RPMI7951 (cell line): ENCODE results near the gene FBXL19. TPM values are rescaled to one million over a fixed set of nuclear protein-coding genes. Genes with fewer than 3 reads are reported as not detected.
A peak's percentile ranks its signal among the peaks of the same experiment; 100 is the strongest.

ENCODE experiments used
- DNase-seq: peaks from one replicate; pipeline ENCODE4 v3.0.0-alpha.2; 2012; ENCODE audit warnings: low read depth
- total RNA-seq: library from RNA; depleted of rRNA; stranded (reverse); fragments of >200 nt; shearing (Covaris generic); gene quantifications from 2 replicates; pipeline ENCODE4 v1.2.3, GENCODE V29; 2014

Gene FBXL19
- total RNA-seq, 1 experiment from 2014 or later = 3.7 TPM

DNA sequence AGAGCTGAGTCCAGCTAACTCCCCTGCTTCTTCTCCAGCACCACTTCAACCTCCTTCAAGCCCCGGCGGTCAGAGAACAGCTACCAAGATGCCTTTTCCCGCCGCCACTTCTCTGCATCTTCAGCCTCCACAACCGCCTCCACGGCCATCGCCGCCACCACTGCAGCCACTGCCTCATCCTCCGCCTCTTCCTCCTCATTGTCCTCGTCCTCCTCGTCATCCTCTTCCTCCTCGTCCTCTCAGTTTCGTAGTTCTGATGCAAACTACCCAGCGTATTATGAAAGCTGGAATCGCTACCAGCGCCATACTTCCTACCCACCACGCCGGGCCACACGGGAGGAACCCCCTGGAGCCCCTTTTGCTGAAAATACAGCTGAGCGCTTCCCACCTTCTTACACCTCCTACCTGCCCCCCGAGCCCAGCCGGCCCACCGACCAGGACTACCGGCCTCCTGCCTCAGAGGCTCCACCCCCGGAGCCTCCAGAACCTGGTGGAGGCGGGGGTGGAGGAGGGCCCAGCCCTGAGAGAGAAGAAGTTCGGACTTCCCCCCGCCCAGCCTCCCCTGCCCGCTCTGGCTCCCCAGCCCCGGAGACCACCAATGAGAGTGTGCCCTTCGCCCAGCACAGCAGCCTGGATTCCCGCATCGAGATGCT, 41.3 kb downstream of the FBXL19 start:
- no peak for DNase-seq

GRCh38 chr16:30965436-30965835, 42.1 kb downstream of the FBXL19 start:
- DNase-seq = no peak

DNA sequence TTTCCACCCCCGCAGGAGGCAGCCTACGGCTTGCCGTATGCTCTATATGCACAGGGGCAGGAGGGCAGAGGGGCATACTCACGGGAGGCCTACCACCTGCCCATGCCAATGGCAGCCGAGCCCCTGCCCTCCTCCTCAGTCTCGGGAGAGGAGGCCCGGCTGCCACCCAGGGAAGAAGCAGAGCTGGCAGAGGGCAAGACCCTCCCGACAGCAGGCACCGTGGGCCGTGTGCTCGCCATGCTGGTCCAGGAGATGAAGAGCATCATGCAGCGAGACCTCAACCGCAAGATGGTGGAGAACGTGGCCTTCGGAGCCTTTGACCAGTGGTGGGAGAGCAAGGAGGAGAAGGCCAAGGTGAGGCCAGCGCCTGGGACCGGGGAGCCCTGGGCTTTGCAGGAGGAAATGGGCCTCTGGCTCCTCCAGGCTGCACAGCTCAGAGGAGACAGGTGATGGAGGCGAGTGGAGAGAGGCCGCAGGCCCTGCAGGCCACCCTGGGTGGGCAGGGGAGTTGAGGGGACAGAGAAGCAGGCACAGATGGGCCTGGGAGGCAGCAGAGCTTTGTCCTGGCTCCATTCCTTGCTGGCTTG, 42.8 kb downstream of the FBXL19 start:
- DNase-seq = no peak

DNA sequence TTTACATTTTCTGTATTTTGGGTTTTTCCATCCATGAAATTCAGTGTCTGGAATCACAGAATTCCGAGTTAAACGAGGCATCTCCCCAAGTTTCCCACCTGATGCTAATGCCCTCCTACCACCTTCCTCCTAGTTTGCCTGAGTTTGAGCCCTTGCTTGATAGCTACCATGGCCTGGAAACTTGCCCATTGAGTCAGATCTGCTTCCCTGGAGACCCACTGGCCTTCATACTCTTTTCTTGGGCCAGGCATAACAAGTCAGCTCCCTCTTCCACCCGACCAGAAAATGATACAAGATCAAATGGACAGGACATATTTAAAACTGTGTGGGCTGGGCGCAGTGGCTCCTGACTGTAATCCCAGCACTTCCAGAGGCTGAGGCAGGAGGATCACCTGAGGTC, 44.4 kb downstream of the FBXL19 start:
- DNase-seq = no peak

DNA sequence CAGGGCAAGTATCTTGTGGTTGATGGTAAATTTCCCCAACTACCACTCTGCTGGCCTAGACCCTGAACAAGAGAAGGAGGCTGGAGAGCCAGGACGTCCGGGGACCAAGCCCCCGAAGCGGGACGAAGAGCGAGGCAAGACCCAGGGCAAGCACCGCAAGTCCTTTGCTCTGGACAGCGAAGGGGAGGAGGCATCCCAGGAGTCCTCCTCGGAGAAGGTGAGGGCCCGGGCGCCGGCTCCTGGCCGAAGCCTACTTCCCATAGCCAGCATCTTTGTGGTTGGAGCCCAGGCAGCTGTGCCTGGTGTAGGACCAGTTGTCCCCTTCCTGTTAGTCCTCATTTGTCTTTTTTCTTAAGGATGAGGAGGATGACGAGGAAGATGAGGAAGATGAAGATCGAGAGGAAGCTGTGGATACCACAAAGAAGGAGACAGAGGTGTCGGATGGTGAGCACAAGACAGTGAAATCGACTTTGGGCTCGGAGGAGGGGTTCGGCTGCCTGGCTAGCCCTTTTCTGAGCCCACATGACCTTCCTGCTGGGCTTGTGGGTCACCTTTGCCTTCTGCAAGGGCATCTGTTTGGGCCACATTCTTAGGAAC, 46.0 kb downstream of the FBXL19 start:
- DNase-seq = no peak

DNA sequence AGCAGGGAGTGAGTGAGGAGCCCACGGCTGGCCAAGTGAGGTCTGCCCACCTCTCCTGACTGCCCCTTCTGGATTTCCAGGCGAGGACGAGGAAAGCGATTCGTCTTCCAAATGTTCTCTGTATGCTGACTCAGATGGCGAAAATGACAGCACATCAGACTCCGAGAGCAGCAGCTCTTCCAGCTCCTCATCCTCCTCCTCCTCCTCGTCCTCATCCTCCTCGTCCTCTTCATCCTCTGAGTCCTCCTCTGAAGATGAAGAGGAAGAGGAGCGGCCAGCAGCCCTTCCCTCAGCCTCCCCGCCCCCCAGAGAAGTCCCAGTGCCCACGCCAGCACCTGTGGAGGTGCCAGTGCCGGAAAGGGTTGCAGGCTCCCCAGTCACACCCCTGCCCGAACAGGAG, 47.9 kb downstream of the FBXL19 start:
- no peak for DNase-seq

- no peak for DNase-seq
Observed at GRCh38 chr16:30972872-30973271, 49.5 kb downstream of the FBXL19 start.

DNA sequence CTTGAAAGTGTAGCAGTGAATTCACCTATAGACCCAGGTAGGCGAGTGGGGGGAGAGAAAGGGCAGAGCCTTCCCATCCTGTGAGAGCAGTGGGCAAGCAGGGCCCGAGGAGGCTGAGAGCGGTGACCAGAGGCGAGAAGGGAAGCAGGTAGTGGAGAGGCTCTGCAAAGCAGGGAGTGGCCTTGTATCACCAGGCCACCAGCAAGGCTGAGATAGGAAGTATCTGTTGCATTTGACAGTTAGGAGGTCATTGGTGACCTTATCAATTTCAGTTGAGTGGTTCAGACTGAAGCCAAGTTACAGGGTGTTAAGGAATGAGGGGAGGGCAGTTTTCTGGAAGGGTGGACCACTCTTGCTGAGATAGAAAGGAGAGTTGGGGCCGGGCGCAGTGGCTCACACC, 51.0 kb downstream of the FBXL19 start:
- no peak for DNase-seq

- DNase-seq = no peak
Observed at GRCh38 chr16:30976486-30976885, 53.1 kb downstream of the FBXL19 start.

DNA sequence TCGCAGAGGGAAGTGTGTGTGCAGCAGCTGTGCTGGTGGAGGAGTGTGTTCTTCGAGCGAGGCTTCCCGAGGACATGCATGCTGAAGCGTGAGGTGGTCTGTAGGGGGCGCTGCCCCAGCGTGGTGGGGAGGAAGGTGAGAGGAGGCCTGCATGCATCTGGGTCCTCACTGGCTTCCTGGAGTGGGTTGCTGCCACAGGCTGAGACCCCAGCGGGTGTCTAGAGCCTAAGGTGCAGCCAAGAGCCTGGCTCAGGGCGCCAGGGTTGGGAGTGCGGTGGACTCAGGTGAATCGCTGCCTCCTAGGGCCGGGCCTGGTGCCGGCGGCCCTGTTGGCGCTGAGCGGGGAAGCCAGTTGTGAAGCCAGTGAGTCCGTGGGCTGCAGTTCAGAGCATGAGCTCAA, 54.1 kb downstream of the FBXL19 start:
- DNase-seq = no peak

- DNase-seq = no peak
Observed at GRCh38 chr16:30979170-30980022, 56.0 kb downstream of the FBXL19 start.

GRCh38 chr16:30980023-30980371, 56.6 kb downstream of the FBXL19 start:
- no peak for DNase-seq

DNA sequence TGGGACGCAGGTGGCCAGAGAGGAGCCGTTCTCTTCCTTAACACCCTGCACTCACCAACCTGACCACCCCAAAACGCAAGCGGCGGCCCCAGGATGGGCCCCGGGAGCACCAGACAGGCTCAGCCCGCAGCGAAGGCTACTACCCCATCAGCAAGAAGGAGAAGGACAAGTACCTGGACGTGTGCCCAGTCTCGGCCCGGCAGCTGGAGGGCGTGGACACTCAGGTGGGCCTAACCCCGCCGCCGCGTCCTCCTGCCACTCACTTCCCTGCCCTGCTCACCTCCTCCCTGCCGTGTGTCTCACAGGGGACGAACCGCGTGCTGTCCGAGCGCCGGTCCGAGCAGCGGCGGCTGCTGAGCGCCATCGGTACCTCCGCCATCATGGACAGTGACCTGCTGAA, 57.1 kb downstream of the FBXL19 start:
- no peak for DNase-seq

DNA sequence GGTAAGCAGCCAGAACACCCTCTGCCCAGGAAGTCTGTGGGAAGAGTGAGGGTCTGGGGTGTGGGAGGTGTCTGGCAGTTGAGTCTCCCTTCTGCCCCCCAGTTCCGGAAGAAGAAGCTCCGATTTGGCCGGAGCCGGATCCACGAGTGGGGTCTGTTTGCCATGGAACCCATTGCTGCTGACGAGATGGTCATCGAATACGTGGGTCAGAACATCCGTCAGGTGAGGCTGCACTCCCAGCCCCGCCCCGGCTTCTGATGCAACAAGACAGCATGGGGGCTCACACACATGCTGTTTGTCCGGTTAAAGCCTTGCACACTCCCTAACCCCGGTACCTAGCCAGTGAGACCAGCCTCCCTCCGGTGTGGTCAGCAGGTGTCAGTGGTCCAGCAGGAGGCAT, 57.6 kb downstream of the FBXL19 start:
- no peak for DNase-seq

GRCh38 chr16:30982548-30983288, 59.3 kb downstream of the FBXL19 start:
- DNase-seq = no peak

DNA sequence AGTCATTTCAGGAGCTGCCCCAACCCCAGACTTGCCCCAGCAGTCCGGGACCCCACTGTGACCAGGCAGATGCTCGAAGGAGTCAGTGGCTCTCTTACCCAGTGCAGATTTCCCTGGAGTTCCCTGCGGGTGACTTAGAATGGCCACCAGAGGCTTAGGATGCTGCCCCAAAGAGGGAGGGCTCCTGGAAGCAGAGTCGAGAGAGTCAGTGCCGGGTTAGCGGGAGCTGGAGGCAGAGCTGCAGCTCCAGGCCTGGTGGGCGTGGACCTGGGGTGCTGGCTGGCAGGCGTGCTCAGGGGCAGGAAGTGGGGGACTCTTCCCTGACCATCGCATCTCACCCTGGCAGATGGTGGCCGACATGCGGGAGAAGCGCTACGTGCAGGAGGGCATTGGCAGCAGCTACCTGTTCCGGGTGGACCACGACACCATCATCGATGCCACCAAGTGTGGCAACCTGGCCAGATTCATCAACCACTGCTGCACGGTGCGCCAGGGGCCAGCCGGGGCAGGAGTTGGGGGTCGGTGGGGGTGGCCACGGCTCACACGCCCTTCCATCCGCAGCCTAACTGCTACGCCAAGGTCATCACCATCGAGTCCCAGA, 60.0 kb downstream of the FBXL19 start:
- no peak for DNase-seq

DNA sequence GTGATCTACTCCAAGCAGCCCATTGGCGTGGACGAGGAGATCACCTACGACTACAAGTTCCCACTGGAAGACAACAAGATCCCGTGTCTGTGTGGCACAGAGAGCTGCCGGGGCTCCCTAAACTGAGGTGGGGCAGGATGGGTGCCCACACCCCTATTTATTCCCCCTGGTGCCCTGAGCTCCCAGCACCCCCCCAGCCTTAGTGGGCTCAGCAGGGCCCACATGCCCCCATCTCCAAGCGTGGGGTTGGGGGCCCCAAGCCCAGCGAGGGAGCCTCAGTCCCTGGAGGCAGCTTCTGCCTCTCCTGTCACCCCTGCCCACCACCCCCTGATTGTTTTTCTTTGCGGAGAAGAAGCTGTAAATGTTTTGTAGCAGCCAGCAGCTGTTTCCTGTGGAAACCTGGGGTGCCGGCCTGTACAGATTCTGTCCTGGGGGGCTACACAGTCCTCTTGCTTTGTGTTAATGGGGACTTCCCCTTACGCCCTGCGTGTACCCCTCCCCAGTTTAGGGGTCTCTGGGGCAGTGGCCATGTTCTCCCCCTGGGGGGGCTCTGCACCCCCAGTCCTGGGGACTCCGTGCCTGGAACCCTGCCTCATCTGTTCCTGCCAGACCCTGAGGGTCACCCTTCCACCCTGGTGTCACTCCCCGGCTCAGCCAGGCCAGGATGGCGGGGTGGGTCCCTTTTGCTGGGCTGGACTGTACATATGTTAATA, 60.7 kb downstream of the FBXL19 start:
- DNase-seq = no peak

DNA sequence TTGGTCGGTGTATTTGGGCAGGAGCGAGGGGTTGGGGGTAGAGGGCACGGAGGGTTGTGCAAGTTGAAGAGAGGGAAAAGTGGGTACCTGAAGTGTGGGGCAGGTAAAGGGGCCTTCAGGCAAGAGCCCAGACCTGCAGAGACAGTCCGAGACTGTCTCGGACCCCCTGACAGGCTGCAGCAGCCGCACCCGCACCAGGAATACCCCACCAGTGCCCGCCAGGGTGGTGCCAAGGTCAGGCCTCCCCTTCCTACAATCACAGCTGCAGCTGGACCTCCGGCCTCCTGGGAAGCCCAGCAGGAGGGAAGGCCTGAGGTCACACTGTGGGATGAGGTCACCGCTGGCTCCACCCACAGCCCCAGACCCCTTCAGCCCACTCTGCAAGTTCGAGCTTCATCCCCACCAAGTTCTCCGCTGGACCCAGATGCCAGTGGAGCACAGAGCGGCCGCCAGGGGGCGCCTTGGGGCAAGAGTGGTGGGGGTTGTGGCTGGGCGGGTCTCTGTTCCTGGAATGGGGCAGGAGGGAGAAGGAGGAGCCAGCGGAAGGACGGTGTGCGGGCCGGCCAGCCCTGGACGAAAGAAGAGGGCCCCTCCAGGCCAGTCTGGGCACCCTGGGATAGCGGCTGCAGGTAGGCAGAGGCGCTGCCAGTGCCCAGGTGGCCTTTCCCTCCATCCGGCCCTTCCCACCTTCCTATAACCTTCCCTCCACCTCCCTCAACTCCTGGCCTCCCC, 61.5 kb downstream of the FBXL19 start, which contains the start of gene HSD3B7:
Gene HSD3B7, plus strand, starts transcription at position 539 of the 732 bp plus-strand sequence. CDS start 452 bp downstream, outside the sequence.
- peak; percentile 67 for DNase-seq

DNA sequence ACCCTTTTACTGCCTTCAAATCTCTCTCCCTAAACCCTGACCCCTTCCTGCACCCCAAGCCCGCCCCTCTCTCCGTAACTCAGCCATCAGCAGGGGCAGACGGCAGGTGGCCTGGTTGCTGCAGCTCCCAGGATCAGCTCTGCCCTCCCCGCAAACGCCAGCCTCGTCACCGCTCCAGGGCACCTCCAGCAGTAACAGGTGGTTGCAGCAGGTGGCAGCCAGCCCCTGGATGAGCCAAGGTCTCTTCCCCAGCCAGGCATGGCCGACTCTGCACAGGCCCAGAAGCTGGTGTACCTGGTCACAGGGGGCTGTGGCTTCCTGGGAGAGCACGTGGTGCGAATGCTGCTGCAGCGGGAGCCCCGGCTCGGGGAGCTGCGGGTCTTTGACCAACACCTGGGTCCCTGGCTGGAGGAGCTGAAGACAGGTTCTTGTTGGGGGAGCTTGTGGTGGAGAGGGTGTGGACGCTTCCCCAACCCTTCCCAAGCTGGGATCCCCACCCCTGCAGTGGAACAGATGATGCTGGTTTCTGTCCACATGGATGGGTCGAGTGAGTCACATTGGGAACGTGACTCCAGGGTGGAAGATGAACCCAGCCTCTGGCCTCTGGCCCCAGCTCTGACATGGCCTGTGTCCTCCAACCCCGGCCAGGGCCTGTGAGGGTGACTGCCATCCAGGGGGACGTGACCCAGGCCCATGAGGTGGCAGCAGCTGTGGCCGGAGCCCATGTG, 62.2 kb downstream of the FBXL19 start:
- peak; percentile 56 for DNase-seq
